BJ (cell line): ENCODE results near the gene C2orf76. TPM values are rescaled to one million over a fixed set of nuclear protein-coding genes. Genes with fewer than 3 reads are reported as not detected.

Experiments used
- CTCF ChIA-PET: fragments of 350-600 bp; formaldehyde crosslinking; extraction: SDS; loops from one replicate; lab custom pipeline; 2021; ENCODE audit warnings: antibody characterized with exemption, inconsistent platforms; lab: Yijun Ruan, JAX
- POLR2A ChIA-PET: fragments of 300-600 bp; sonication (Branson Sonifier 250); formaldehyde crosslinking; extraction: SDS; loops from one replicate; lab custom pipeline; 2021; ENCODE audit warnings: antibody characterized with exemption; lab: Charles Lee
- DNase-seq: peaks from one replicate; pipeline ENCODE4 v3.0.0-alpha.2; 2011; ENCODE audit warnings: low read depth
- H3K27me3 ChIP-seq: 2 replicates; pipeline ENCODE4 v1.6.0; 2011; ENCODE audit warnings: low read length; ENCODE audit not compliant: control insufficient read depth, insufficient read depth
- H3K36me3 ChIP-seq: 2 replicates; pipeline ENCODE4 v1.5.1; 2011; ENCODE audit warnings: low read length; ENCODE audit not compliant: control insufficient read depth, insufficient read depth
- H3K4me3 ChIP-seq: 2 replicates; pipeline ENCODE4 v1.5.1; 2011; ENCODE audit warnings: low read depth, mild to moderate bottlenecking, control low read depth, low read length
- polyA plus RNA-seq: library from polyadenylated mRNA; depleted of rRNA; stranded (reverse); fragments of >200 nt; gene quantifications from 2 replicates; pipeline ENCODE4 v1.2.3, GENCODE V29; 2011
- TF ChIP-seq, protein P1 (sequence below): IDR thresholded peaks from 2 replicates; pipeline ENCODE4 v1.5.1; 2011; ENCODE audit warnings: low read depth, mild to moderate bottlenecking, control low read depth, inconsistent platforms, low read length, moderate library complexity; ENCODE audit not compliant: insufficient read depth

C2orf76 gene
- polyA plus RNA-seq, 1 experiment: 7.0 TPM

DNA sequence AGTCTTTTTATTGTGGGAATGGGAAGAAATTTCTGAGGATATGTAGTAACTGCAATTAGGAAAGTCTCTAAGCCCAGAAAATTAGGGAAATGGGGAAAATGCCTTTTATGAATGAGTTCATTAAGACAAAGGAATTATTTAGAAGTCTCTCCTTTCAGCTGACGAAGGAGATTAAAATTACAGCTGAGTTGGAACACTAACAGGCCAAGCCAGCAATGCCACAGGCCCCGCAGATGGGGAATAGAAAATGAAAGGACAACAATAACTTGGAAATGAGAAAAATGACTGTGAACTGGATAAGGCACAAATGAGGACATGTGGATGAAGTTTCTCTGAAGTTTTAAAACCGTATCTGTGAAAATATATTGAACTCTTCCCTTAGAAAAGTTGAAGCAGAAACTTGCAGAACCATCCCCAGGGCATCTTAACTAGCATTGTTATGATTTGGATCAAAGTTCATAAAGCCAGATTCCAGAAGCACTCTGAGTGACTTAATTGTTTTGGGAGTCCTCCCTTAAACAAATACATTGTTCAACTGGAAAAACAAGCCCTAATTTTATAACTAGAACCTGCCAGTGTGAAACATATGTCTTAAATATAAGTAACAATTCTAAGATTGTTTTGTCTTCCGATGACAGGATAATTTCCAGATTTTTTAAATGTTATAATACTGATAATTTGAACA is 51.3 kb downstream of the C2orf76 start:
- TF ChIP-seq, protein P1, sequence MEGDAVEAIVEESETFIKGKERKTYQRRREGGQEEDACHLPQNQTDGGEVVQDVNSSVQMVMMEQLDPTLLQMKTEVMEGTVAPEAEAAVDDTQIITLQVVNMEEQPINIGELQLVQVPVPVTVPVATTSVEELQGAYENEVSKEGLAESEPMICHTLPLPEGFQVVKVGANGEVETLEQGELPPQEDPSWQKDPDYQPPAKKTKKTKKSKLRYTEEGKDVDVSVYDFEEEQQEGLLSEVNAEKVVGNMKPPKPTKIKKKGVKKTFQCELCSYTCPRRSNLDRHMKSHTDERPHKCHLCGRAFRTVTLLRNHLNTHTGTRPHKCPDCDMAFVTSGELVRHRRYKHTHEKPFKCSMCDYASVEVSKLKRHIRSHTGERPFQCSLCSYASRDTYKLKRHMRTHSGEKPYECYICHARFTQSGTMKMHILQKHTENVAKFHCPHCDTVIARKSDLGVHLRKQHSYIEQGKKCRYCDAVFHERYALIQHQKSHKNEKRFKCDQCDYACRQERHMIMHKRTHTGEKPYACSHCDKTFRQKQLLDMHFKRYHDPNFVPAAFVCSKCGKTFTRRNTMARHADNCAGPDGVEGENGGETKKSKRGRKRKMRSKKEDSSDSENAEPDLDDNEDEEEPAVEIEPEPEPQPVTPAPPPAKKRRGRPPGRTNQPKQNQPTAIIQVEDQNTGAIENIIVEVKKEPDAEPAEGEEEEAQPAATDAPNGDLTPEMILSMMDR: no peak
- DNase-seq: no peak
- Histone ChIP-seq H3K27me3 (no peaks in the 10 kb centered on the region), H3K4me3 (no peak overlapping the region), H3K36me3 (no peaks in the 10 kb centered on the region)
- POLR2A ChIA-PET: no interaction called here
- CTCF ChIA-PET: no interaction called here

DNA sequence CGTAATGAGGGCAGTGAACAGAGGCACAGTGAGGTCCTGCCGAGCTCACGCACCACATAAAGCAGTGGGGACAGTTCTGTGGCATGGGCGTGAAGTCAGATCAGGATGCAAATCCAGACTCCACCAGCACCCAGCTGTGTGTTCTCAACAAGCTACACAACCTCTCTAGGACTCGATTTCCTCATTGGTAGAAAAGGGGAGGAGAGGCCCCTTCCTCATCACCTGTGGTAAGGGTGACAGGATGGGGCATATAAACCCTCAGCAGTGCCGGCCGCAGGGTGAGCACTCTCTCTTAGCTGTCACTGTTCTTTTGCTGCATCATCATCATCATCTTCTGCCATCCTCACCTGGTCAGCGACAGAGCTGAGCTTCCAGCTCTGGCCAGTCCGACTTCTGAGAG is 54.8 kb downstream of the C2orf76 start:
- Histone ChIP-seq H3K4me3 (no peak overlapping the region), H3K27me3 (no peaks in the 10 kb centered on the region), H3K36me3 (no peaks in the 10 kb centered on the region)
- TF ChIP-seq, protein P1: no peak
- CTCF ChIA-PET: no interaction called here
- no peak for DNase-seq
- POLR2A ChIA-PET: no interaction called here

DNA sequence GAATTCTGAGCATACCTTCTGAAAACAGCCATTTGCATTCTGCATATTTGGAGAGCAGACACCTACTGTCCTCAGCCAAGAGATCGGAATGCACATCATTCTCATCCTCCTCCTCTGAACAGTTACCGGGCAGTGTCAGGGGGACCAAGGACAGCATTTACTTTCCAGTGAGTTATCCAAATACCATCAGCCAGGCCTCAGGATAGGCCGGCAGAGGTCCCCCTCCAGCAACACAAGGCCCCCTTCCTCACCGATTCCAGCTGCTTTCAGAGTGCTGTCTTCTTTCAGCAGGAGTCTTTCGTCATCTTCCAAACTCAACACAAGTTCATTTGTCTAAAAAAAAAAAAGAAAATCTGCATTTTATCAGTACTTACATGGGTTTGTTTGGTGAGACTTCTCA is 55.3 kb downstream of the C2orf76 start:
- POLR2A ChIA-PET: no interaction called here
- no peak for DNase-seq
- Histone ChIP-seq H3K27me3 (no peaks in the 10 kb centered on the region), H3K4me3 (no peak overlapping the region), H3K36me3 (no peaks in the 10 kb centered on the region)
- TF ChIP-seq, protein P1: no peak
- CTCF ChIA-PET: interaction anchor here (1.1 kb wide), 1 partner anchor 430 kb away, joined by 4 read pairs; no protein-coding TSS in a partner anchor

DNA sequence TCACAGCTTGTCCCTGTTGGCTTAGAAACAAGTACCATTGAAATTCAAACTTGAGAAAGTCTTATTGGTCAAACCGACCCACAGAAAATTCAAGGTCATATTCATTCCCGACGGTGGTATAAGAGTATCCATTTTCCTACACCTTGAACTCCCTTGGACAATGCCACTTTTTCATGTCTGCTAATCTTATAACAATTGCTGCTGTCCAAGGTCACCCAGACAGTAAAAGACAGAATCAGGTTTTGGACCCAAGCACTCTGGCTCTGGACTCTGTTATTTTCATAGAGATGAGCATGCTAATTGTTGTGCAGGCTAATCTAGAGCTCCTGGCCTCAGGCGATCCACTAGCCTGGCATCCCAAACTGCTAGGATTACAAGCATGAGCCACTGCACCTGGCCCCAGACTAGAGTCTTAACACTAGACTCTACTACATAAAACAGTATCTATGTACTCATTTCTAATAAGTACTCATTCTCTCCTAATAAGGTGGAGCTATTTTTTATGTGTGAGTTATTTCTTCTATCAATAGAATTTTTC is 57.8 kb downstream of the C2orf76 start:
- CTCF ChIA-PET: interaction anchor here (1.6 kb wide), 1 partner anchor 18 kb away, joined by 6 read pairs; no protein-coding TSS in a partner anchor
- TF ChIP-seq, protein P1: no peak
- Histone ChIP-seq H3K36me3 (no peaks in the 10 kb centered on the region), H3K4me3 (no peak overlapping the region), H3K27me3 (no peaks in the 10 kb centered on the region)
- no peak for DNase-seq
- POLR2A ChIA-PET: no interaction called here

DNA sequence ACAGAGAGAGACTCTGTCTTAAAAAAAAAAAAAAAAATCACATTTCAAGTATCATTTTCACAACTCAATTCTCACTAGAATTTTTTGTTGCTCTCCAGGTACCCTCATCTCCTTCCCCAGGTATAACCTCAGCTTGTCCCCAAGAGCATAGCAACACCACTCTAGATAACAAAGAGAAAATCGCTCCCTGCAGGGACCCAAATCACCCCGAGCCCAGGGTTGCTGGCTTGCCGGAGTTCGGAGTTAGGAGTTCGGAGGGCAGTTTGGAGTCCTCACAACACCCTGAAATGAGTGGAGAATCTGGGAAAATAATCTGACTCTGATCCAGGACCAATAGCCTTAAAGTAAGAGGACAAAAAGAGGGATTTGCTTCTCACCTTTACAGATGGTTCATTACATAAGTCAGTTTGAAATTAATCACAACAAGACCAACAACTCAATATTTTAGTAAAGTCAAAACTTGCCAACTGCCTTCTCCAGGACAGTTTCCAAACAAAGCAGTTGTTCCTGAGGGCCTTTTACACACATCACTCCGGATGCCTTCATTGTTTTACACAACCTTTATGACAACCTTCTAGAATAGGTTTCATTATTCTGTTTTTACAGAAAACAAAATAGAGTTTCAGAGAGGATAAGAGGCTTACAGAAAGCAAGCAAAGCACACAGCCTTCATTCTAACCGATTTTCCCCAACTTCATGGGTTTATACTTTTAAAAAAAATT is 59.1 kb downstream of the C2orf76 start:
- TF ChIP-seq, protein P1: no peak
- ChIA-PET POLR2A (no interaction called here), CTCF (interaction anchor here (1.6 kb wide), 1 partner anchor 17 kb away, joined by 6 read pairs; no protein-coding TSS in a partner anchor)
- no peak for DNase-seq
- no peaks in the 10 kb centered on the region for H3K27me3 ChIP-seq
- no peak overlapping the region for H3K4me3 ChIP-seq
- H3K36me3 ChIP-seq: no peaks in the 10 kb centered on the region
